Measurements from ENCODE around the gene WNT8A. TPM values are rescaled to one million over a fixed set of nuclear protein-coding genes. Genes with fewer than 3 reads are reported as not detected.

The WNT8A gene
- polyA plus RNA-seq, 1 experiment, result not detected

DNA sequence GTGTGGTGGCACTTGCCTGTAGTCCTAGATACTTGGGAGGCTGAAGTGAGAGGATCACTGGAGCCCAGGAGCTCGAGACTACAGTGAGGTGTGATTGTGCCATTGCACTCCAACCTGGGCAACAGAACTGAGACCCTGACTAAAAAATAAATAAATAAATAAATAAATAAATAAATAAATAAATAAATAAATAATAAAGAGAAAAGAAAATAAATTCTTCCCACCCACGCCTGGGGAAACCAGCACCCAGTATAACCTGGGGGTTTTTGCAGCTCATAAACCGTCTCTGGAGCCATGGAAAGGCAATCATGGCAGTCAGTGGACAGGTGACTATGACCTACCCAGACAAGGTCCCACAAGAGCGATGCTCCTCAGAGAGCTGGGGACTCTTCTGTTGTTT is 7.9 kb downstream of the WNT8A start:
- POLR2A ChIA-PET, result no interaction called here
- Histone ChIP-seq H3K4me3 (ENCODE audit: low read depth, low read length) (no peak overlapping the region), H3K27me3 (ENCODE audit: control insufficient read depth, insufficient read depth, low read length) (peaks cover 9% of the 10 kb centered on the region; the same call in 1 of the 2 replicates), H3K36me3 (ENCODE audit: control insufficient read depth, insufficient read depth, low read length) (no peaks in the 10 kb centered on the region)
- no peak for DNase-seq (ENCODE audit: low read depth)
- CTCF ChIA-PET, result interaction anchor here (0.7 to 4.6 kb wide), 6 partner anchors 10 to 188 kb away, joined by 3 to 25 read pairs (median 4); no protein-coding TSS in a partner anchor
- TF ChIP-seq, protein P1, sequence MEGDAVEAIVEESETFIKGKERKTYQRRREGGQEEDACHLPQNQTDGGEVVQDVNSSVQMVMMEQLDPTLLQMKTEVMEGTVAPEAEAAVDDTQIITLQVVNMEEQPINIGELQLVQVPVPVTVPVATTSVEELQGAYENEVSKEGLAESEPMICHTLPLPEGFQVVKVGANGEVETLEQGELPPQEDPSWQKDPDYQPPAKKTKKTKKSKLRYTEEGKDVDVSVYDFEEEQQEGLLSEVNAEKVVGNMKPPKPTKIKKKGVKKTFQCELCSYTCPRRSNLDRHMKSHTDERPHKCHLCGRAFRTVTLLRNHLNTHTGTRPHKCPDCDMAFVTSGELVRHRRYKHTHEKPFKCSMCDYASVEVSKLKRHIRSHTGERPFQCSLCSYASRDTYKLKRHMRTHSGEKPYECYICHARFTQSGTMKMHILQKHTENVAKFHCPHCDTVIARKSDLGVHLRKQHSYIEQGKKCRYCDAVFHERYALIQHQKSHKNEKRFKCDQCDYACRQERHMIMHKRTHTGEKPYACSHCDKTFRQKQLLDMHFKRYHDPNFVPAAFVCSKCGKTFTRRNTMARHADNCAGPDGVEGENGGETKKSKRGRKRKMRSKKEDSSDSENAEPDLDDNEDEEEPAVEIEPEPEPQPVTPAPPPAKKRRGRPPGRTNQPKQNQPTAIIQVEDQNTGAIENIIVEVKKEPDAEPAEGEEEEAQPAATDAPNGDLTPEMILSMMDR (IDR thresholded peaks at IDR 0.05; ENCODE audit: insufficient read depth, low read depth, low read length), result no peak

DNA sequence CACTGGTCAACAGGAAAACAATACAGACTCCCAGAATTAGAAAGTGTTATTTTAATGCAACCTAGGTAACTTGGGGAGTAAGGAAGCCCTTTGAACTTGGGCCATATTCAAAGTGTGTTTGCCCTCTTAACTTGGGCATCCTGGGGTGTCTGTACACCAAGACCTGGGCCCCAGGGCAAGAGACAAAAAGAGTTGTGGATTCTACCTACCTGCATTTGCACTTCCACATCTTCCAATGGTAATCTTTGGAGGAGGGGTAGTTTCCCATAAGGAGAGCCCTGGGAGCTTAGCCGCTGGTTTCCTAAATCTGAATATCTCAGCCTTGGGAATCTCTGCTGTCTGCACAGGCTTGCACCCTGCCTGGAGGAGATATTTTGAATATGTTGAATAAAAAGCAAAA is 8.5 kb downstream of the WNT8A start:
- ChIA-PET CTCF (interaction anchor here (0.7 to 4.6 kb wide), 3 partner anchors 11 to 188 kb away, joined by 3 to 25 read pairs (median 6); no protein-coding TSS in a partner anchor), POLR2A (no interaction called here)
- Histone ChIP-seq H3K4me3 (ENCODE audit: low read depth, low read length) (no peak overlapping the region), H3K36me3 (ENCODE audit: control insufficient read depth, insufficient read depth, low read length) (no peaks in the 10 kb centered on the region), H3K27me3 (ENCODE audit: control insufficient read depth, insufficient read depth, low read length) (peaks cover 12% of the 10 kb centered on the region)
- DNase-seq (ENCODE audit: low read depth), result no peak
- TF ChIP-seq, protein P1 (IDR thresholded peaks at IDR 0.05; ENCODE audit: insufficient read depth, low read depth, low read length), result no peak

DNA sequence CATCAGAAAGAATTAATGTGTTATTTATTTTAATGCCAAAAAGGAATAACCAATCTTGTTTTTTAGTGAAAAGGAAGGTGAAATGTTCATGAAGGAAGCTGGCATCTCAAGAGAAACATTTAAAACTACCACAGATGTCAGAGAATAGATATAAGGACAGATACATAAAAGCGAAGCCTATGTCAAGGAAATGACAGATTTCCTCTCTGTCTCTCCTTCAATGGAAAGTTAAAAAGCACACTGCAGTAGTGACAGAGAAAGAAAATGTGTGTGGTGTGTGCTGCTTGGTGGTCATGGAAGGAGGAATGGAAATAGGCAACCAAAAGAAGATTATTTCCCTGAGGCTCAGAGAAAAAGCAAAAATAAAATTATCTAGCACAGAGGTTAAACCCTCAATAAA is 9.2 kb downstream of the WNT8A start:
- no peaks in the 10 kb centered on the region for H3K36me3 ChIP-seq (ENCODE audit: control insufficient read depth, insufficient read depth, low read length)
- CTCF ChIA-PET, result interaction anchor here (4.6 kb wide), 1 partner anchor 15 kb away, joined by 25 read pairs; no protein-coding TSS in a partner anchor
- no peak for DNase-seq (ENCODE audit: low read depth)
- POLR2A ChIA-PET, result no interaction called here
- H3K4me3 ChIP-seq (ENCODE audit: low read depth, low read length), result no peak overlapping the region
- peaks cover 11% of the 10 kb centered on the region for H3K27me3 ChIP-seq (ENCODE audit: control insufficient read depth, insufficient read depth, low read length)
- TF ChIP-seq, protein P1 (IDR thresholded peaks at IDR 0.05; ENCODE audit: insufficient read depth, low read depth, low read length), result no peak

DNA sequence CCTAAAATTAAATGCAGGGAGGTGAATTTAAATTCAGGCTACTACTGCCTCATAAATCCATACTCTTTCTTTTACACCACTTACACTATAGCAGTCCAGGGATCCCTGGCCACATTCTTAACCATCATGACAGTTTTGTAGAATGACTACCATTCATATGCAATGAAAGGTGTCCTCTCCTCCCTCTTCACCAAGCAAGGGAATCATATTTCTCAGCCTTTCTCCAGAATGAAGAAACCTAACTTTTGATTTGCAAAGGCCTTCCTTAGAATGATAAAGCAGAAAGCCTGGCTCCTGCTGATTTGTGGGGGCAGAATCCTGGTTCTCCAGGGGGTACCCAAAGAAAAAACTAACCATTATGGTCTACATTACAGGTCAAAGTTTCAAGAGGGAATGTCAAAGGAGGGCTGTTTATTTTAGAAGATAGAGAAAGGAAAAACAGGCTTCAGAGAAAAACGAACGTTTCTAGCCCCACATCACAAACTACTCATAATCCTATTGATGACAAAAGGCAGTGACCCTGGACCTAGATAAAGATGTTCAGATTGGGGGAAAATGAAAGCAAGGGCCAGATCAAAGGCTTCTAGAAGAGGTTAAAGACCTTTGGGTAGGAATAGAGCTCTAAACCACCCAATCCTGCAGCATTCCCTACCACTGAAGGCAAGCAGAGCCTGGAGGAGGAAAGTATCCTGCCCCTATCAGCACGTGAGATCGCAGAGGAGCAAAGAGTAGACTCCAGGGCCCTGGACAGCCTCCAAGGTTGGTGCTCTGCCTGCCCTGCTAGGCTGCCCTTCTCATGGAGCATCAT is 11.5 kb downstream of the WNT8A start:
- DNase-seq (ENCODE audit: low read depth), result no peak
- ChIA-PET CTCF (no interaction called here), POLR2A (interaction anchor here (0.7 kb wide), 1 partner anchor 831 kb away, joined by 18 read pairs; no protein-coding TSS in a partner anchor)
- TF ChIP-seq, protein P1 (IDR thresholded peaks at IDR 0.05; ENCODE audit: insufficient read depth, low read depth, low read length), result no peak
- Histone ChIP-seq H3K36me3 (ENCODE audit: control insufficient read depth, insufficient read depth, low read length) (no peaks in the 10 kb centered on the region), H3K27me3 (ENCODE audit: control insufficient read depth, insufficient read depth, low read length) (peaks cover 10% of the 10 kb centered on the region), H3K4me3 (ENCODE audit: low read depth, low read length) (no peak overlapping the region)

DNA sequence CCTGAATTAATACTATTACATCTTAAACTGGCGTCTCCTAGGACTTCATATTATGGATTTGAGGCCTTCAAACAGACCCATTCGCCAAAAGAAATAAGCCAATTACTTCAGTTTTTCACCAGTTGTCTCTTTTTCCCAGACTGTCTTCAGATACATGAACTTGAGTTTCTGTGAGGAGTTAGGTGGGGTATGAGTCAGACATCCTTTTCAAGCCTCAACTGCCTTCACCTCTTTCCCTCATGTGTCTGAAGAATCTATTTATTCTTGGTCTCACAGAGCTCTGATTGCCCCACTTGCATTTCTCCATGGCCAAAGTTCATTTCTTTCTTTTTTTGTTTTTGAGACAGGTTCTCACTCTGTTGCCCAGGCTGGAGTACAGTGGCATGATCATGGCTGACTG is 12.5 kb downstream of the WNT8A start:
- ChIA-PET CTCF (interaction anchor here (0.6 to 1.2 kb wide), 2 partner anchors 14 to 19 kb away, joined by 4 to 5 read pairs; no protein-coding TSS in a partner anchor), POLR2A (no interaction called here)
- peaks cover 10% of the 10 kb centered on the region for H3K27me3 ChIP-seq (ENCODE audit: control insufficient read depth, insufficient read depth, low read length)
- no peaks in the 10 kb centered on the region for H3K36me3 ChIP-seq (ENCODE audit: control insufficient read depth, insufficient read depth, low read length)
- TF ChIP-seq, protein P1 (IDR thresholded peaks at IDR 0.05; ENCODE audit: insufficient read depth, low read depth, low read length), result no peak
- no peak overlapping the region for H3K4me3 ChIP-seq (ENCODE audit: low read depth, low read length)
- no peak for DNase-seq (ENCODE audit: low read depth)

All from BJ (cell line).